Ovary (tissue), 3 donors: ENCODE measurements around the gene PRPF8.

ENCODE experiments used
- CTCF ChIP-seq, 3 donors: fragments of 450-650 bp in 2 of 3; fragments of 200-600 bp in 1 of 3; IDR thresholded peaks; one replicate each; pipeline versions ENCODE4 v1.5.1 to v1.8.0; 2016 to 2022; ENCODE audit warnings: antibody characterized with exemption in 3 of 3, mild to moderate bottlenecking in 1 of 3
- EP300 ChIP-seq: sonication (generic); formaldehyde crosslinking; IDR thresholded peaks from one replicate; pipeline ENCODE4 v1.6.1; 2017; ENCODE audit warnings: antibody characterized with exemption
- POLR2A ChIP-seq: fragments of 450-650 bp; IDR thresholded peaks from one replicate; pipeline ENCODE4 v1.6.1; 2017; ENCODE audit warnings: antibody characterized with exemption, mild to moderate bottlenecking, moderate library complexity
- donor health status: DM: no; HTN: no; CAD: no.

GRCh38 chr17:1611715-1612114 is 73.0 kb downstream of the PRPF8 start:
- TF ChIP-seq POLR2A: no peak
- no peak for TF ChIP-seq CTCF (IDR thresholded peaks at IDR 0.05)
- TF ChIP-seq EP300: no peak
